Stimulated activated CD4-positive, alpha-beta T cell treated with anti-CD3 and anti-CD28 coated beads, Interleukin-1b, Interleukin-23, amount 100 ng/mL, for 24 hours (primary cell): Measurements from ENCODE around the gene ELAVL4.

Experiments used
- DNase-seq, 4 experiments: peaks; one replicate each; pipeline ENCODE4 v3.0.0-alpha.2; 2020; ENCODE audit warnings: low read depth in 4 of 4, low spot score in 1 of 4

The ELAVL4 gene

GRCh38 chr1:50246869-50247268 lies 138.1 kb downstream of the ELAVL4 start:
- DNase-seq: no peak

GRCh38 chr1:50251702-50252101 lies 143.0 kb downstream of the ELAVL4 start:
- DNase-seq: no peak

GRCh38 chr1:50252196-50252595 lies 143.5 kb downstream of the ELAVL4 start:
- DNase-seq: no peak
